Measurements from ENCODE around the gene CAPN8. TPM values are rescaled to one million over a fixed set of nuclear protein-coding genes. Genes with fewer than 3 reads are reported as not detected.
A peak's percentile ranks its signal among the peaks of the same experiment; 100 is the strongest.

The CAPN8 gene
- polyA plus RNA-seq, 1 of the 3 experiments (the other 2 are of a cell fraction), result not detected

DNA sequence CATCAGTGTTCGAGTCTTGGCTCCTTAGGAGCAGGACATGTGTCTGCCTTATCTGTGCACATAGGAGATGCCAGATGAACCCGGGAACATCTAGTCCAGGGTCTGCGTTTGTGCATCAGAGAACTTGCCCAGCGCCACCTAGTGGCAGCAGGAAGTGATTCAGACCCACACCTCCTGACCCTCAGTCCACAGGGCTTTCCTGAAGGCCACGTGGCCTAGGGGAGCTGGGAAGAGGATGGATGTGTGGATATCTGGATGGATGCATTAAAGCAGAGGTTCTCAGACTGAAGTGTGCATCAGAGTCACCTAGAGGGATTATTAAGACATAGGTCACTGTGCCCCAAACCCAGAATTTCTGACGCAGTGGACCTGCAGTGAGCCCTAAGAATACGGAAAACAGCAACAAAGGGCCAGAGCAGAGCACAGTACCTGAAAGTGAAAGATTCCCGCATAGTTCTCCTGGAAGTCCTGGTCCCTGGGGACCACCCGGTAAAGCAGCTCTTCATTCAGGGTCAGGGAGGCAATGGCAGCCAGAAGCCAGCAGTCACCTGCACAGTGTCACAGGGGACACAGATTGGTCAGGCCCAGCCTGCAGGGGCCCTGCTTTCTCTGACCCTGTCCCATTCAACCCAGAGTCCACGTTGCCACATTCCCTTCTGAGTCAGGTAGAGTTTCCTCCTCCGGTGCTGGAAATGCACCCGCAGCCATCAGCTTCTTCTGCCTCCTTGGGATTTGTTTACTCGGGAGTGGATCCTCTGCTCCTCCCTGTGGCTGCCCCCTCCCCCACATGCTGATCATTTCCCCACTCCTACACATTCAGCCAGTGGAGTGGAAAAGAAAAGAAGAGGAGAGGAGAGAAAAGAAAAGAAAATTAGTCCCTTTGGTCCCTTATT, 37.0 kb downstream of the CAPN8 start:
- no peaks in the 10 kb centered on the region for H4K20me1 ChIP-seq (ENCODE audit: insufficient read depth)
- H3K4me3 ChIP-seq (ENCODE audit: low read depth in 2 of 2, low read length in 1 of 2), result no peak overlapping the region

DNA sequence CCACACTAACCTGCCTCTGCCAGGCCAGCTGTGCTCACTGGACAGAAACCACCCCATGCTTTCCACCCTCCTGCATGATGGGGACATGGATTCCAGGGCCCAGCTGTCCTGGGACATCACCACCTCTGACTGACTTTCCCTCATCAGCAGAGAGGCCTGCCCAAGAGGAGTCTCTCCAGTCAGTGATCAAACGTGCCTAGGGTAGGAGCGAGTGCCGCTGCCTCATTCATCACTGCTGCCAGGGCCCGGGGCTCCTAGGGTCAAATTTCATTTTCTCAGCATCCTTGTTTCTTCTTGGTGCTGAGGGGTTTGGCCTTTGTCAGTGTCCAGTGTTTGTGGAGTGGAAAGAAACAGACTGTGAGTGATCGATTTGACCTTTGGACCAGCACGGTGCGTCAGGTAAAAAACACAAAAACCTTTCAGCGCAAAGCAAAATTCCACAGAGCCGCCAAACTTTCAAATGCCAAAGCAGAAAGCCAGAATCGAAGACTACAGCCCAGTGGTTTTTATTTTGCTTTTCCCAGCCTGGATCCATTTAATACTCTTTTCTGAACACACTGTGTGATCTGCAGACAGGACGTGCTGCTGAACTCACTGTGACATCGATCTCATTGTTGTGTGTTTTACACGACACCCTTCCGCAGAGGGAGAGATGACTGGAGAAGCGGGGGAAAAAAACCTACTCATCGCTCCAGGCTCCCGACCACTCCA, 43.2 kb downstream of the CAPN8 start:
- CTCF ChIA-PET, result interaction anchor here (1.0 kb wide), 1 partner anchor 499 kb away, joined by 3 read pairs; no protein-coding TSS in a partner anchor

More for the DNA sequence above, 37.0 kb downstream of the CAPN8 start:
- WGBS (ENCODE audit: low lambda C conversion rate), result 65% methylated on average over 13 of the region's 13 CpGs
- no peaks in the 10 kb centered on the region; a peak in 1 of 4 replicates for H3K4me1 ChIP-seq (ENCODE audit: control insufficient read depth in 1 of 2, insufficient read depth in 2 of 2, low read depth in 1 of 2, low read length in 1 of 2)
- no peak overlapping the region for H3K4me2 ChIP-seq
- ChIA-PET CTCF (interaction anchor here (0.5 to 2.0 kb wide), 10 partner anchors 15 to 484 kb away, joined by 3 to 7 read pairs (median 4); no protein-coding TSS in a partner anchor), POLR2A (no interaction called here)
- no peak for TF ChIP-seq NFIC (IDR thresholded peaks at IDR 0.05; ENCODE audit: borderline replicate concordance)
- no peak for TF ChIP-seq RXRA (IDR thresholded peaks at IDR 0.05; ENCODE audit: borderline replicate concordance, low read depth)
- TF ChIP-seq SMC3 (IDR thresholded peaks at IDR 0.05; ENCODE audit: low read depth, low read length), result peak; percentile 11; the same call in 1 of the 2 replicates
- peak; percentile 49 for TF ChIP-seq RAD21 (IDR thresholded peaks at IDR 0.05; ENCODE audit: low read length)
- TF ChIP-seq, protein P1, sequence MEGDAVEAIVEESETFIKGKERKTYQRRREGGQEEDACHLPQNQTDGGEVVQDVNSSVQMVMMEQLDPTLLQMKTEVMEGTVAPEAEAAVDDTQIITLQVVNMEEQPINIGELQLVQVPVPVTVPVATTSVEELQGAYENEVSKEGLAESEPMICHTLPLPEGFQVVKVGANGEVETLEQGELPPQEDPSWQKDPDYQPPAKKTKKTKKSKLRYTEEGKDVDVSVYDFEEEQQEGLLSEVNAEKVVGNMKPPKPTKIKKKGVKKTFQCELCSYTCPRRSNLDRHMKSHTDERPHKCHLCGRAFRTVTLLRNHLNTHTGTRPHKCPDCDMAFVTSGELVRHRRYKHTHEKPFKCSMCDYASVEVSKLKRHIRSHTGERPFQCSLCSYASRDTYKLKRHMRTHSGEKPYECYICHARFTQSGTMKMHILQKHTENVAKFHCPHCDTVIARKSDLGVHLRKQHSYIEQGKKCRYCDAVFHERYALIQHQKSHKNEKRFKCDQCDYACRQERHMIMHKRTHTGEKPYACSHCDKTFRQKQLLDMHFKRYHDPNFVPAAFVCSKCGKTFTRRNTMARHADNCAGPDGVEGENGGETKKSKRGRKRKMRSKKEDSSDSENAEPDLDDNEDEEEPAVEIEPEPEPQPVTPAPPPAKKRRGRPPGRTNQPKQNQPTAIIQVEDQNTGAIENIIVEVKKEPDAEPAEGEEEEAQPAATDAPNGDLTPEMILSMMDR (IDR thresholded peaks at IDR 0.05), result peak; percentile 66
- no peaks in the 10 kb centered on the region for H3K79me2 ChIP-seq (ENCODE audit: insufficient read depth)
- H3K27me3 ChIP-seq (ENCODE audit: insufficient read depth), result peaks cover 8% of the 10 kb centered on the region; the same call in 1 of the 2 replicates
- no peaks in the 10 kb centered on the region for H3F3A ChIP-seq (replicated peaks; ENCODE audit: insufficient read depth)
- H3K27ac ChIP-seq (ENCODE audit: low read depth in 2 of 2, low read length in 1 of 2), result no peak overlapping the region
- H3K9me2 ChIP-seq, result no peaks in the 10 kb centered on the region
- no peak overlapping the region for H2AFZ ChIP-seq (ENCODE audit: low read depth)
- no peaks in the 10 kb centered on the region for H3K9me3 ChIP-seq
- H3K9ac ChIP-seq, result no peak overlapping the region
- peak; percentile 65 for DNase-seq
- no peaks in the 10 kb centered on the region for H3K36me3 ChIP-seq (replicated peaks in 1 of 2; ENCODE audit: control insufficient read depth in 1 of 2, insufficient read depth in 2 of 2, low read length in 1 of 2)

More for the DNA sequence above, 43.2 kb downstream of the CAPN8 start:
- Histone ChIP-seq H3K9me2 (no peaks in the 10 kb centered on the region), H3K27ac (ENCODE audit: low read depth in 2 of 2, low read length in 1 of 2) (no peak overlapping the region), H3K79me2 (ENCODE audit: insufficient read depth) (no peaks in the 10 kb centered on the region), H3K27me3 (ENCODE audit: insufficient read depth) (no peaks in the 10 kb centered on the region; the same call in 1 of the 2 replicates), H3K36me3 (replicated peaks in 1 of 2; ENCODE audit: control insufficient read depth in 1 of 2, insufficient read depth in 2 of 2, low read length in 1 of 2) (no peaks in the 10 kb centered on the region), H2AFZ (ENCODE audit: low read depth) (no peak overlapping the region), H3K4me2 (no peak overlapping the region), H3F3A (replicated peaks; ENCODE audit: insufficient read depth) (no peaks in the 10 kb centered on the region), H3K9ac (no peak overlapping the region), H3K4me1 (ENCODE audit: control insufficient read depth in 1 of 2, insufficient read depth in 2 of 2, low read depth in 1 of 2, low read length in 1 of 2) (peaks cover 0 to 7% of the 10 kb centered on the region in 2 experiments; a peak in 1 of 4 replicates), H4K20me1 (ENCODE audit: insufficient read depth) (no peaks in the 10 kb centered on the region), H3K4me3 (ENCODE audit: low read depth in 2 of 2, low read length in 1 of 2) (no peak overlapping the region), H3K9me3 (no peaks in the 10 kb centered on the region)
- TF ChIP-seq MEF2A (IDR thresholded peaks at IDR 0.05; ENCODE audit: borderline replicate concordance, low read depth) (no peak), NFIC (IDR thresholded peaks at IDR 0.05; ENCODE audit: borderline replicate concordance) (no peak), TEAD4 (IDR thresholded peaks at IDR 0.05; ENCODE audit: borderline replicate concordance, insufficient read depth) (no peak), POLR2AphosphoS5 (IDR thresholded peaks at IDR 0.05; ENCODE audit: low read depth, low read length) (no peak)
- TF ChIP-seq, protein P2, sequence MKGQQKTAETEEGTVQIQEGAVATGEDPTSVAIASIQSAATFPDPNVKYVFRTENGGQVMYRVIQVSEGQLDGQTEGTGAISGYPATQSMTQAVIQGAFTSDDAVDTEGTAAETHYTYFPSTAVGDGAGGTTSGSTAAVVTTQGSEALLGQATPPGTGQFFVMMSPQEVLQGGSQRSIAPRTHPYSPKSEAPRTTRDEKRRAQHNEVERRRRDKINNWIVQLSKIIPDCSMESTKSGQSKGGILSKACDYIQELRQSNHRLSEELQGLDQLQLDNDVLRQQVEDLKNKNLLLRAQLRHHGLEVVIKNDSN (IDR thresholded peaks at IDR 0.05; ENCODE audit: borderline replicate concordance, low read depth), result no peak
- TF ChIP-seq, protein P1 (IDR thresholded peaks at IDR 0.05), result no peak
- TF ChIP-seq, protein P3, sequence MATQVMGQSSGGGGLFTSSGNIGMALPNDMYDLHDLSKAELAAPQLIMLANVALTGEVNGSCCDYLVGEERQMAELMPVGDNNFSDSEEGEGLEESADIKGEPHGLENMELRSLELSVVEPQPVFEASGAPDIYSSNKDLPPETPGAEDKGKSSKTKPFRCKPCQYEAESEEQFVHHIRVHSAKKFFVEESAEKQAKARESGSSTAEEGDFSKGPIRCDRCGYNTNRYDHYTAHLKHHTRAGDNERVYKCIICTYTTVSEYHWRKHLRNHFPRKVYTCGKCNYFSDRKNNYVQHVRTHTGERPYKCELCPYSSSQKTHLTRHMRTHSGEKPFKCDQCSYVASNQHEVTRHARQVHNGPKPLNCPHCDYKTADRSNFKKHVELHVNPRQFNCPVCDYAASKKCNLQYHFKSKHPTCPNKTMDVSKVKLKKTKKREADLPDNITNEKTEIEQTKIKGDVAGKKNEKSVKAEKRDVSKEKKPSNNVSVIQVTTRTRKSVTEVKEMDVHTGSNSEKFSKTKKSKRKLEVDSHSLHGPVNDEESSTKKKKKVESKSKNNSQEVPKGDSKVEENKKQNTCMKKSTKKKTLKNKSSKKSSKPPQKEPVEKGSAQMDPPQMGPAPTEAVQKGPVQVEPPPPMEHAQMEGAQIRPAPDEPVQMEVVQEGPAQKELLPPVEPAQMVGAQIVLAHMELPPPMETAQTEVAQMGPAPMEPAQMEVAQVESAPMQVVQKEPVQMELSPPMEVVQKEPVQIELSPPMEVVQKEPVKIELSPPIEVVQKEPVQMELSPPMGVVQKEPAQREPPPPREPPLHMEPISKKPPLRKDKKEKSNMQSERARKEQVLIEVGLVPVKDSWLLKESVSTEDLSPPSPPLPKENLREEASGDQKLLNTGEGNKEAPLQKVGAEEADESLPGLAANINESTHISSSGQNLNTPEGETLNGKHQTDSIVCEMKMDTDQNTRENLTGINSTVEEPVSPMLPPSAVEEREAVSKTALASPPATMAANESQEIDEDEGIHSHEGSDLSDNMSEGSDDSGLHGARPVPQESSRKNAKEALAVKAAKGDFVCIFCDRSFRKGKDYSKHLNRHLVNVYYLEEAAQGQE (IDR thresholded peaks at IDR 0.05; ENCODE audit: low read depth, low read length), result no peak
- TF ChIP-seq, protein P4, sequence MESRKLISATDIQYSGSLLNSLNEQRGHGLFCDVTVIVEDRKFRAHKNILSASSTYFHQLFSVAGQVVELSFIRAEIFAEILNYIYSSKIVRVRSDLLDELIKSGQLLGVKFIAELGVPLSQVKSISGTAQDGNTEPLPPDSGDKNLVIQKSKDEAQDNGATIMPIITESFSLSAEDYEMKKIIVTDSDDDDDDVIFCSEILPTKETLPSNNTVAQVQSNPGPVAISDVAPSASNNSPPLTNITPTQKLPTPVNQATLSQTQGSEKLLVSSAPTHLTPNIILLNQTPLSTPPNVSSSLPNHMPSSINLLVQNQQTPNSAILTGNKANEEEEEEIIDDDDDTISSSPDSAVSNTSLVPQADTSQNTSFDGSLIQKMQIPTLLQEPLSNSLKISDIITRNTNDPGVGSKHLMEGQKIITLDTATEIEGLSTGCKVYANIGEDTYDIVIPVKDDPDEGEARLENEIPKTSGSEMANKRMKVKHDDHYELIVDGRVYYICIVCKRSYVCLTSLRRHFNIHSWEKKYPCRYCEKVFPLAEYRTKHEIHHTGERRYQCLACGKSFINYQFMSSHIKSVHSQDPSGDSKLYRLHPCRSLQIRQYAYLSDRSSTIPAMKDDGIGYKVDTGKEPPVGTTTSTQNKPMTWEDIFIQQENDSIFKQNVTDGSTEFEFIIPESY (IDR thresholded peaks at IDR 0.05; ENCODE audit: borderline replicate concordance, low read depth), result no peak
- POLR2A ChIA-PET, result no interaction called here
- 79% methylated on average over 17 of the region's 17 CpGs for WGBS (ENCODE audit: low lambda C conversion rate)
- DNase-seq, result no peak

Data from SK-N-SH (cell line).